Activated gamma-delta T cell treated with Interleukin-2 at 50 U/mL for 16 hours (primary cell): ENCODE data around the gene IPO4.
"Not testable (repeated sequence)": the region's sequence is repeated elsewhere in the genome, so short reads cannot be mapped to it uniquely, and the experiment has no call there.

Source experiments
- DNase-seq: peaks from one replicate; pipeline ENCODE4 v3.0.0-alpha.2; 2020

The IPO4 gene, protein sequence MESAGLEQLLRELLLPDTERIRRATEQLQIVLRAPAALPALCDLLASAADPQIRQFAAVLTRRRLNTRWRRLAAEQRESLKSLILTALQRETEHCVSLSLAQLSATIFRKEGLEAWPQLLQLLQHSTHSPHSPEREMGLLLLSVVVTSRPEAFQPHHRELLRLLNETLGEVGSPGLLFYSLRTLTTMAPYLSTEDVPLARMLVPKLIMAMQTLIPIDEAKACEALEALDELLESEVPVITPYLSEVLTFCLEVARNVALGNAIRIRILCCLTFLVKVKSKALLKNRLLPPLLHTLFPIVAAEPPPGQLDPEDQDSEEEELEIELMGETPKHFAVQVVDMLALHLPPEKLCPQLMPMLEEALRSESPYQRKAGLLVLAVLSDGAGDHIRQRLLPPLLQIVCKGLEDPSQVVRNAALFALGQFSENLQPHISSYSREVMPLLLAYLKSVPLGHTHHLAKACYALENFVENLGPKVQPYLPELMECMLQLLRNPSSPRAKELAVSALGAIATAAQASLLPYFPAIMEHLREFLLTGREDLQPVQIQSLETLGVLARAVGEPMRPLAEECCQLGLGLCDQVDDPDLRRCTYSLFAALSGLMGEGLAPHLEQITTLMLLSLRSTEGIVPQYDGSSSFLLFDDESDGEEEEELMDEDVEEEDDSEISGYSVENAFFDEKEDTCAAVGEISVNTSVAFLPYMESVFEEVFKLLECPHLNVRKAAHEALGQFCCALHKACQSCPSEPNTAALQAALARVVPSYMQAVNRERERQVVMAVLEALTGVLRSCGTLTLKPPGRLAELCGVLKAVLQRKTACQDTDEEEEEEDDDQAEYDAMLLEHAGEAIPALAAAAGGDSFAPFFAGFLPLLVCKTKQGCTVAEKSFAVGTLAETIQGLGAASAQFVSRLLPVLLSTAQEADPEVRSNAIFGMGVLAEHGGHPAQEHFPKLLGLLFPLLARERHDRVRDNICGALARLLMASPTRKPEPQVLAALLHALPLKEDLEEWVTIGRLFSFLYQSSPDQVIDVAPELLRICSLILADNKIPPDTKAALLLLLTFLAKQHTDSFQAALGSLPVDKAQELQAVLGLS

DNA sequence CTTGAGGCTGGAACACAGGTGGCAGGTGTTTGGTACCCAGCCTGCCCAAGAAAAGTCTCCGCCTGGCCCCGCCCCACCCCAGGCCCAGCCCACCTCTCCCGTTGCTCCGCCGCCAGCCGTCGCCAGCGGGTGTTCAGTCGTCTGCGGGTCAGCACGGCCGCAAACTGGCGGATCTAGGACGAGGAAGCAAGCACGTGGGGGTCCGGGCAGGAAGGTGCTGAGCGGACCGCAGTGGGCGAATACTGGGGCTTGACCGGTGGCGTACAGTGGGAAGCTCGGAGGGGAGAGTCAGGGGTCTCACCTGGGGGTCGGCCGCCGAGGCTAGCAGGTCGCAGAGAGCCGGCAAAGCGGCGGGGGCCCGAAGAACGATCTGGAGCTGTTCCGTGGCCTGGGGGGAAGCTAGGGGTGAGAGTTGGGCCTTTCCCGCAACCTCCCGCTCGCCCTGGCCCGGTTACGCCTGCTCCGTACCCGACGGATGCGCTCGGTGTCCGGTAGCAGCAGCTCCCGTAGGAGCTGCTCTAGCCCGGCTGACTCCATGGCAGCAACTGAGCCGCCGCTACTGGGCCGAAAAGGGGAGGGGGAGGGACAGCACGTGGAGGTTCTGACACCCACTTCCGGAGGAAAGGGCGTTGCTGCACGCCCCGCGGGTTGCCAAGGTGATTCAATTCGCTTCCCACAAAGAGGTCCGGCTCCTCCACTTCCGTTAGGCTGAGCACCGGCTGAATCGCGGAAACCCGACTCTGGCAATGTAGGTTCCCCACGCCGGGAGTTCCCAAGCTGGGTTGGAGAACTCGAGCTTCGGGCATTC lies at the start of gene IPO4:
IPO4 (minus strand) TSS at position 566 of the 808 bp plus-strand sequence; CDS start at position 537, 29 bp downstream.
- peak; percentile 95 for DNase-seq

DNA sequence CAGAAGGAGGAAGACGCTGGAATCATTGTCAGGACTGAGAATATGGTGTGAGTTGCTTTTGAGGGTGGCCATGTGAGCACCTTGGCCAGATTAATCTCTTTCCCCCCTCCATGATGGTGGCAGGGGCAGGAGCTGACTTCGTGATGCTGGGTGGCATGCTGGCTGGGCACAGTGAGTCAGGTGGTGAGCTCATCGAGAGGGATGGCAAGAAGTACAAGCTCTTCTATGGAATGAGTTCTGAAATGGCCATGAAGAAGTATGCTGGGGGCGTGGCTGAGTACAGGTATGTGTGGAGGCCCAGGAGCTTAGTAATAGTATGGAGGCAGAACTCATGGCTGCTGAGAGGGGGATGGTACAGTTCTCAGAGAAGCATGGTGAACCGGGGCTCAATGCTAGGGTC lies 49.5 kb upstream of the IPO4 start:
- DNase-seq = no peak

DNA sequence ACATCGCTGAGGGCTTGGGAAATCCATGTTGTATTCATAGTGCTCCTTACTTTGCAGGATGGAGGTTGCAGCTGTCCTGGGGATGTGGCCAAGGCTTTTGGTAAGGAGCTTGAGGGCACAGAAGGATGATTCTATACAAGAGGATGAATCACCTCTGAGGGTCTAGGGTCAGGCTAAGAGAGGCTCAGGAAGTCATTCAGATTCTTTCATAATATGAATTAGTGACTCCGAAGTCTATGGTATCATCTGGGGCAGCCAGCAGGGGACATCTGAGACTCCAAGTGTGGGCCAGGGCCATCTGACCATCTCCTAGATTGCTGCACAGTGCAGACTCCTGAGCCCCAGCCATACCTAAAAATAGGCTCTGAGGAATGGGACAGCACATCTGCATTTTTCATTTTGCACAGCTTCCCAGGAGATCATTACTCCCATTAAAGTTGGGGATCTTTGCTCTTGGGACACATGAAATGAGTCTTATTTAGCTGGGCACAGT lies 48.9 kb upstream of the IPO4 start:
- no peak for DNase-seq

DNA sequence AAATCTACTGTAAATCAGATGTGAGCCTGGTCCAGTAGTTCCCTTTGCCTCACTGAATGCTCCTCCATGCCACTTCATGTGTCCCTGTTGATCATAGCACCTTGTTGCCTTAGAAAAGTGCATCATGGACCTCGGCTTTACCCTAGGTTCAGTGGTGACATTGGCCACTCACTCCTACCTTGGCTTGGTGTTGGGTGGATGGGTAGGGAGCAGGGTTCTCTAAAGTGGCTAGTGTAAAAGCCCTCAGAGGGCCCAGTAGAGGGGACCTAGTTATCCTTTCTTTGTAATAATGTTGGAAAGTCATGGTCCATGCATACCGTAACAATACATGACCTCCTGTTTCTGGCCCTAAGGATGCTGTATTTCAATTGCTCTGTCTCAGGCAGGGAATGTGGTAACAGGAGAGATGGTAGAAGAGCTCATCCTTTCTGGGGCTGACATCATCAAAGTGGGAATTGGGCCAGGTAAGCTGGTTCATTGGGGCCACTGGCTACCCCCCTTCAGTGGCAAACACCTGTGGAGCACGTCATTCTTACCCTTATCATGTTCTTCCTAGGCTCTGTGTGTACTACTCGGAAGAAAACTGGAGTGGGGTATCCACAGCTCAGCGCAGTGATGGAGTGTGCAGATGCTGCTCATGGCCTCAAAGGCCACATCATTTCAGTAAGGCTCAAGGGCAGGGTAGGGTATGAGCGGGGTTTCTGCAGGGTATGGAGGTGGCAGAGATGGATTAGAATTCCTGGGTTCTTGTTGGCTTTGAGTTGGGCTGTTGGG lies 48.3 kb upstream of the IPO4 start:
- no peak for DNase-seq

DNA sequence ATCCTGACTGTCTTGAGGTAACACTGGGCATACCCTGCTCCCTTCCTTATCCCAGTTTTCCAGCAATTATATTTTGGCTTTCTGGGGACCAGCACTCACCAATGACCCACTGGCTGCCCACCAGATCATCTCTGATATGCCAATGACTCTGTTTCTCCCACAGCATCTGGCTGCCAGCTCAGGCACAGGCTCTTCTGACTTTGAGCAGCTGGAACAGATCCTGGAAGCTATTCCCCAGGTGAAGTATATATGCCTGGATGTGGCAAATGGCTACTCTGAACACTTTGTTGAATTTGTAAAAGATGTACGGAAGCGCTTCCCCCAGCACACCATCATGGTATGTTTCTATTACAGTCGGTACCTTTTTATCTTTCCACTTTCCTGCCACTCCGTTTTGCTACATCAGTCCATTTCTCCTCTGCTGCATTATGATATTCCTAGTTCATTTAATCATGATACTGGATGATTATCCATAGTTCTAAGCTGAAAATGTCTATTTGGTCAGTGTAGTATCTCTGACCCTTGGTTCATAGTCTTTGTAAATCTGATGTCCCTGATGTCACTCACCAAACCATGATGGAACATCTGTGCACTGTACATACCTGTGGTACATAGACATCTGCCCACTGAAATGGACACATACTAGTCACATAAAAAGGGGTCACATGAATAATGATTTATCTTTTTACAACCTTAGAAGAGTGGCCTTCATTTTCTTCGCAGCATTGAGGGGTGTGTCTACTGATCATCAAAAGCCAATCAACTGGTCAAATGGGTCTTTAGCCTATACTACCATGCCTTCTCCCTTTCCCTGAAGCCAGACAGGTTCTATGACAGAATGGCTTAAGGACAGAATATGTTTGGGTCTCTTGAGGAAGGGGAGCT lies 47.4 kb upstream of the IPO4 start:
- no peak for DNase-seq

DNA sequence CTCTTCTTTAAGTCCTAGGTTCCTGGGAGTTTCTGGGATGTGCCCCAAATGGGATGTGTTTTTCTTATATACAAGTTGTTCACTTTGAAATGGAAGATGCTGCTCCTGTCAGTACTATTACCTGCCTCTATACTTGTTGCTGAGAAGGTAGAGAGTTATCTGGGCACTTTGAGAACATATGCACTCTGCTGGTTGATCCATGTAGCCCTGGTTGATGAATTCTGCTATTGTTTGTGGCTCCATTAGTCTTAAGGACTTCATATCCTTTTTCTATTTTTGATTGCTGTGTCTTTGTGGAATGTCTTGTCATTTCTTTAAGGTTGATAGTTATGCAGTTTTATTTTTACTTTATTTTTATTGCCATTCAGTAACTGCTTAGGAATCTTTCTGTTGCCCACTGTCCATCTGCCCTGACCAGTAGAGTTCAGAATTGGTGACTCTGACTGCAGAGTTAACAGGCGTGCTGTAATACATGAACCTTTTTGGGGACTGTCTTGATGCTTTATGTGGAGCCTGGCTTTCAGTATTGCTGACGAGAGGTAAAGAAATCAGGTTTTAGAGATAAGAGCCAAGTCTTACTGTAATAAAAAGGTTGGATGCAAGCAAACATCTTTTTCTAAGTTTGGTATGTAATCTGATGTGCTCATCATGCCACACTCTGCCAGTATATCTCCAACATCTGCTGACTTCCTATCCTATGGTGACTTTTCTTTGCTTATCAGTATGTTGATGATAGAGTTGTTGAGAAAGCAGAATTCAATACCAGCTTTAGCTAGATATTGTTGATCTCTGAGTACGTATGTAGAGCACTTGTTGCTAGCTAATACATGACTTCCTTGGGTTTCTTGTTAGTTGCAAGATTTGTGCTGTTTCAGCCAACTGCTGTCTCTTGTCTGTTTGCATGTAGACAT lies 45.7 kb upstream of the IPO4 start:
- DNase-seq = no peak

DNA sequence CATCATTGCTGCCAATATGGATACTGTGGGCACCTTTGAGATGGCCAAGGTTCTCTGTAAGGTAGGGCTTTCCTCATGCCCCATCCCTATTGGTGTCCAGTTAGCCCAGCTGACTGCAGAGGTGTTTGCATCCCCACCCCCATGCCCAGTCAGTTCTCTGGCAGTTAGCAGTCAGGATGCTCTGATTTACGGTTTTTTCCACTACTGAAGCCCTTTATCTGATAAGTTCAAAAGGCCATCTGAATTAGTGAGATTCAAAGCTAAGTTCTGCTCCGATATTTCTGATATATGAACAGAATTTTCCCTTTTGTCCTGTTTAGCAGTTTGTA lies 44.9 kb upstream of the IPO4 start:
- DNase-seq = no peak

DNA sequence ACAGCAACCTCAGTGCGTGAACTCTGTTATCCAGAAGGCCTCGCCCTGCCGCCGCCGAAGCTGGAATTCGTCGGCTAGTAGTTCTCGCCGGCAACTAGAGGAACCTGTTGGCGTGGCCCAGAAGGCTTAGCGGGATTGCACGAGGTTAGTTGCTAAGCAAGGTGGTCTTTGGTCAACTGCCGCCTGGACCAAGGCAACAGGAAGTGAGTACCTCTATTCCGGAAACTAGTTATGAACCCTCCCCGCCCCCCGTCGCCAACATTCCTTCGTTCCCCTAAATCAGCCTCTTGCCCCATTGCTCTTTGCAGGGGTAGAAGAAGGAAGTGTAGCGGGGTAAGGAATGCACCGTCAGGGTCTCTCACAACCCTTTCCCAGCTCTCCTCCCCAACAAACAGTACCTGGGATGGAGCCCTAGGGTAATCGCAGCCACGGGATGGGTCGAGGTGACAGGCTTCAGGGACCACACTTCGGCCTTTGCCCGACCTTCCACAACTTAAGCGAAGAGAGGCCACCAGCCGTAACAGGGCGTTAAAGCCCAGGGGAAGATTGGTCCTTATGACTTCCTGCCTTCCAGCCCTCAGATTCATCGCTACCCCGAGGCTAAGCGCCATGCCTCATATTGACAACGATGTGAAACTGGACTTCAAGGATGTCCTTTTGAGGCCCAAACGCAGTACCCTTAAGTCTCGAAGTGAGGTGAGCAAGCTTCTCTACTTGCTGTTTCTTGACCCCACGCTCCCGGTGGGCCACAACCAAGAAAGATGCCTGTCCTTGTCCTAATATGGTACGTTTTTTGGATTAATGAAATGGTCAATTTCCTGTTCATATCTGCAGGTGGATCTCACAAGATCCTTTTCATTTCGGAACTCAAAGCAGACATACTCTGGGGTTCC lies 44.3 kb upstream of the IPO4 start, which contains the start of gene GMPR2:
GMPR2 (plus strand) TSS at position 285 of the 893 bp plus-strand sequence; CDS start at position 610, 325 bp downstream.
- DNase-seq = no peak

DNA sequence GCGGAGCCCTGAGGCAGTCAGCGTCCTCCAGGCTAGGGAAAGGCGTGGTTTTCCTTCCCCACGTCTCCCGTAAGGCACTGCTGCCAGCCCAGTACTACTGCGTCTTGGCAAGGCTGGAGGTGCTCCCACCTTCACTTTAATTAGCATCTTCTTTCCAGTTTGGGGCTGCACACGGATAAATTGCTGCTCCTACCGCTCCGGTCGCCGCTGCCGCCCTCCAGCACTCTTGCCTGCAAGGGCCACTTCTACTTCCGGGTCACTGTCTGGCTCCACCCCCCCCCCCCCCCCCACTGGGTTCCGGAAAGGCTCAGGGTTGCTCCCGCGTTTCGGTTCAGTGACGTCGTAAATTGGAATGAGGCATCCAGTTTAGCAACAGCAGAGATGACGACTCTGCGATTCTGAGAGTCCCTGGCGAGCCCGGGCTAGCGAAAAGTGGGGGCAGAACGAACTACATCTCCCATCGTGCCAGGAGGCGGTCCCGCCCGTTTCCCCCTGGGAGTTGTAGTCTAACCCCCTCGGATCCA lies 43.6 kb upstream of the IPO4 start, which contains the start of gene NEDD8:
NEDD8 (minus strand) TSS at position 247 of the 524 bp plus-strand sequence; CDS start at position 147, 100 bp downstream.
- DNase-seq = peak; percentile 82

DNA sequence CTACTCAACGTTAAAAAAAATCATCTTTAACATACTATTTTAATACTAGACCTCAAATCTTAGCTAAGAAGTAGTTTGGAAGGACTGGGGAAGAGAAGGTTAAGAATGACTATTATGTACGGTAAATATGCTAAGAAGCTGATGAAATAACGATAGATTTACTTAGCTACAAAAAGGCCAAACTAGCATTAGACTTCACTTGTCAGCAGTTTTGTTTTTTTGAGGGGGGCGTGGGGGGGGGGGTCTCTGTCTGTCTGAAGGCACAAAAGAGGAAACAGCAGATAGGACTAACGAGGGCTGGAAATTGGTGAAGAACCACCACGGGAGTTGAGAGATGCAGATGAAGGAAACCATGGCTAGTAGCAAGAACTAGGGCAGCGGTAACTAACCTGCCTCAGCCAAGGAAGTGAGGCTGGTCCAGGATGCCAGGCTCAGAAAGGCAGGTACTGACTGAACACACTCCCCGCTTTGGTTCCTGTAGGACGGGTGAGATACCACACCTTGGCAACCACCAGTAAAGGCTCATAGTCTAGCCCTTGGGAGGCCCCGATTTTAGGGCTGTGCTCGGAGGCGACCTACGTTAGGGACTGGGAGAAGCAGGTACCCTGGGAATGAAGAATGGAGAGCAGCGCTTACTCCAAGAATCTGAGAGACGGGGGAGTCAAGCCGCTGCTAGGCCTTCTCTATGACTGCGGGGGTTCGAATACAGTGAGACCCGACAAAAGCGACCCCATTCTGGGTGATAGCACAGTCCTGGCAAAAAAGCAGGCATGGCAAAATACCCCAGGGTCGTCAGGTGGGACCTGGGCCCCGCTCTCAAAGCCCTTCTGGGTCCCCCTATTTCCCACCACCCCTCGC lies 42.9 kb upstream of the IPO4 start:
- DNase-seq = no peak

DNA sequence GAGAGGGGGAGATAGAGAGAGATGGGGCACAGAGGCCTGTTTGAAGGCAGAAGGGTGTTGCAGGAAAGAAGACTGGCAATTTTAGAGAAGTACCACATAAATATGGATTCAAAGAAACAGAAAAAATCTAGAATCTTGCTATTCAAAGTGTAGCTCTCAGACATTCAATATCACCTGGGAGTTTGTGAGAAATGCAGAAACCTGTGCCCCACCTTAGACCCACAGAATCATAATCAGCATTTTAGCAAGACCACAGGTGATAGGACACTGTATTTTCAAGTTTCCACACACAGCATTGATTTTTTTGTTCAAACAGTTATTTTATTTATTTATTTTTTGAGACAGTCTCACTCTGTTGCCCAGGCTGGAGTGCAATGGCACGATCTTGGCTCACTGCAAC lies 40.3 kb upstream of the IPO4 start:
- DNase-seq = no peak

DNA sequence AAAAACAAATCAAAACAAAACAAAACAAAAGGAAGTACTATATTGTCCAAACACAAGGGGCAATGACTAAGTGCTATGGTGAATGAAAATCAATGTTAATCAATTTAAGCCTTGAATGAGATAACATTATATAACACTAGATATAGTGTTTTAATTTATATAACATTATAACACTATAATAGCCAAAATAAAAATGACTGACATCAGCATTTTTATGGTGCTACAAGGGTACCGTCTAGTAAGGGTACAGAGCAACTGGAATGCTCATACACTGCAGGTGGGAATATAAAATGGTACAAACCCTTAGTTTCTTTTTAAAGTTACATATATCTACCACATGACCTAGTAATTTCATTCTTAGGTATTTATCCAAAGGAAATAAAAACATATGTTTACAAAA lies 37.9 kb upstream of the IPO4 start:
- DNase-seq = no peak

DNA sequence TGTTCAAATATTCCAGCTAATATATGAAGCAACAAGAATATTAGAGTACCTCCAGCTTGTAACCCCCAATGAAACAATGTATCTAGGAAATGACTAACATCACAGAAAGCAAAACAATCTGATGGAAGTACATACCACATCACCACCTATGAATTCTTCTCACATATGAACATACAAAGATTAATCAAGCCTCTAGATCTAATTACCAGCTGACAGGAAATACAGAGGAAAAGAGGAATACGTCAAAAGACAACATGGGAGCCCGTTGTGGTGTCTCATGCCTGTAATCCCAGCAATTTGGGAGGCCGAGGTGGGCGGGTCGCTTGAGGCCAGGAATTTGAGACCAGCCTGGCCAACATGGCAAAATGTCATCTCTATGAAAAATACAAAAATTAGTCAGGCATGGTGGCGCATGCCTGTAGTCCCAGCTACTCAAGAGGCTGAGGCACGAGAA lies 36.0 kb upstream of the IPO4 start:
- DNase-seq = no peak

DNA sequence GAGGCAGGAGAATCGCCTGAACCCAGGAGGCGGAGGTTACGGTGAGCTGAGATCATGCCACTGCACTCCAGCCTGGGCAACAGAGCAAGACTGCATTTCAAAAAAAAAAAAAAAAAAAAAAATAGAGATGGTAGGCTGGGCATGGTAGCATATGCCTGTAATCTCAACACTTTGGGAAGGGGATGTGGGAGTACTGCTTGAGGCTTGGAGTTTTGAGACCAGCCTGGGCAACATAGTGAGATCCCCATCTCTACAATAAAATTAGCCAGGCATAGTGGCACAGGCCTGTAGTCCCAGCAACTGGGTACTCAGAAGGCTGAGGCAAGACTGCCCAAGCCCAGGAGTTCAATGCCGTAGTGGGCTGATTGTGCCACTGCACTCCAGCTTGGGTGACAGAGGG lies 34.4 kb upstream of the IPO4 start:
- DNase-seq = not testable (repeated sequence)

DNA sequence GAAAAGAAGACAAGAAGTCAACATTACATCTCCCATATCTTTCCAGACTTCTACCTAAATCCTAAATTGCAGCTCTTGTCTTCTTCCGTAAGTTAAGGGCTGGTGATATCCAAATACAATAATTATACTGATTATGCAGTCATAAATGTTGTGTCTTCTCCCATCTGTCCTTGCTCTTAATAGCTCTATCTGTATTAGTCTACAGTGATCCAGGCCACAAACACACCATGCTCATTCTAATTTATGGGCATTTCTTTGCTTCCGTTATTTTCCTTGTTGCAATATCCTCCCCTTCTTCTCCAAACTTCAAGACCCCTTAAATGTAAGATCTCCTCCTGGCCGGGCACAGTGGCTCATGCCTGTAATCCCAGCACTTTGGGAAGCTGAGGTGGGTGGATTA lies 30.9 kb upstream of the IPO4 start:
- no peak for DNase-seq

DNA sequence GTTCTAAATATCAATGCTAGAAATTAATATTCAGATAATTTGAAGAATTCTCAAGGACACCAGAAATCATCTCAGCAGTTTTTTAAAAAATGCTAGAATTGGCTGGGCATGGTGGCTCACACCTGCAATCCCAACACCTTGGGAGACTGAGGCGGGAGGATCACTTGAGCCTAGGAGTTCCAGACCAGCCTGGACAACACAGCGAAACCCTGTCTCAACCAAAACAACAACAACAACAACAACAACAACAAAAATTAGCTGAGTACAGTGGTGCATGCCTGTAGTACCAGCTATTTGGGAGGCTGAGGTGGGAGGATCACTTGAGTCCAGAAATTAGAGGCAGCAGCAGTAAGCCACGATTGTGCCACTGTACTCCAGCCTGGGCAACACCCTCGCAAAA lies 30.5 kb upstream of the IPO4 start:
- DNase-seq = no peak

DNA sequence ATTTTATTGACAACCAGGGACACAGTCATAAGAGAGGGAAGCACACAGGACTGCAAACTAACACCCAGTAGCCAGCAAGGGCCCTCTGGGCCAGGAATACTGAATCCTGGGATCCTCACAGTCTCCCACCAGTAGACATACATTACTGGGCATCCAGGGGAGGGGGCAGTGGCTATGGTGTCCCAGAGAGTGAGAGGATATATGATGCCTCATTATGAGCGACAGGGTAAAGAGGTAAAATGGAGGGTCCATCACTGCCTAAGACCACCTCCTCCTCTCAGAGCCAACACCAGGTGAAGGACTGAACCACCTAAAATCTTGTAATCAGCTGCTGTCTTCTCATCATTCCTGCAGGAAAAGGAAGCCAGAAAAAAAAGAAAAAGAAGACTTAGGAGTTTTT lies 28.3 kb upstream of the IPO4 start:
- not testable (repeated sequence) for DNase-seq
